GM18519 (cell line): ENCODE data around the gene NCOA5.
"Not testable (repeated sequence)": the region's sequence is repeated elsewhere in the genome, so short reads cannot be mapped to it uniquely, and the experiment has no call there.

ENCODE experiments used
- ATAC-seq: cut with Tn5 transposase; IDR thresholded peaks from one replicate; pipeline ENCODE4 v1.9.1; 2021; ENCODE audit warnings: mild to moderate bottlenecking, moderate library complexity; ENCODE audit not compliant: unreplicated experiment, low FRiP score

The NCOA5 gene

DNA sequence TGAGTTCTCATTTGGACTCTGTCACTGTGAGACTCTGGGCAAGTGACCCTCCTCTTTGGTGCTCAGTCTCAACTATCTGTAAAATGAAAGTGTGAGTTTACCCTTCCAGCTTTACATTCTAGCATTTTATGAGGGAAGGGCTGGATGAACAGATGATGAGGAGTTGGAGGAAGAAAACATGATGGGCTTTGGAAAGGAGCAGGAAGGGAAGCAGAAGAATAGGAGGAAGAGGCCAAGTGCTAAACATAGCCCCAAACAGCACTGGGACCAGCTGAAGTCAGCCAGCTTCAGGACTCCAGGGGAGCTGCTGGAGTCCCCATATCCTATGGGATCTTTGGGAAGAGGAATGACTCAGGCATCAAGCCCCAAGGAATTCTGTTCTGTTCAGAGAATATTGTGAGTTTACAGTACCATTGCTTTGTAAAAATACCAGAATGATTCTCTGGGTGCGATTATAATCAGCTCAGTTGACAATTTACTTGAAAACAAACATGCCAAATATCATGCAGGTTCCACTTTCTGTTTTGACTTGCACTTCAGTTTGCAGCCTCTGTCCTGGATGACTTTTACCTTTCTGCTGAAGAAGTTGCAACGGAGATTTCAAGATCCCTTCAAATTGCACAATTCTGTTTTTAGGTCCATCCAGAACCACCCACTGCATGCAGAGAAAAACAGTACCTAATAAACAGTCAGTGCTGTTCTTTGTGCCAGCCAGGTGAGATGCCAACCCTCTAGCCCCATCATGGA lies 31.6 kb upstream of the NCOA5 start:
- no peak for ATAC-seq

DNA sequence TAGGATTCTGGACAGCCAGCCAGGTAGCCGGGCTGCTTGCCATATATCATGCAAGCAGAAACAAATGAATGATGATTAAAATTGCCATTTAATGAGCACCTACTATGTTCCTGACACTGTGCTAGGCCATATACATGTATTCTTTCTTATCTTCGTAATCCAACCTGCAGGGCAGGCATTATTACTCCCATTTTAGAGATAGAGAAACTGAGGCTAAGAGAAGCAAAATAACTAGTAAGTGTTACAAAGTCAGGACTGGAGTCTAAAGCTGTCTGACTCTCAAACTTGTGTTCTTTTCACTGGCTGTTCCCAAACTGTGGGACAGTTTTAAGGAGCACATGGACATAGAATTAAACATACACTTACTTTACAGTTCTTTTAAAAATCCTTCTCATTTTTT lies 30.4 kb upstream of the NCOA5 start:
- ATAC-seq, result no peak

DNA sequence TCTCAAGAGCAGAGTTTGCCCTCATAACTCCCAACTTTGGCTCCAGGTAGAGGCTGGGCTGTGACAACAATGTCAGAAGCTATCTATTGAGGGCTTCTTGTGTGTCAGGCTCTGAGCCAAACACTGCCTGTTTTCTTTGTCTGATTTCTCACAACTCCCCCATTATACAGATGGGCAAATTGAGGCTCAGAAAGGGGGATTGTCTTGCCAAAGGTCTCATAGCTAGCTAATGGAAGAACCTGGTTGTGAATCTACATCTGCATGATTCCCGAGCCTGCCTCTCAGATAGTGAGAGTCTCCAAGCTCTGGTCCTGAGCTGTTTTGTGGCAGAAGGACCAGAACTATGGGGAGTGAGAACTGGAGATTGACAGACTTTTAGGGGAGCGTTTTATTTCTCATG lies 29.8 kb upstream of the NCOA5 start:
- no peak for ATAC-seq

DNA sequence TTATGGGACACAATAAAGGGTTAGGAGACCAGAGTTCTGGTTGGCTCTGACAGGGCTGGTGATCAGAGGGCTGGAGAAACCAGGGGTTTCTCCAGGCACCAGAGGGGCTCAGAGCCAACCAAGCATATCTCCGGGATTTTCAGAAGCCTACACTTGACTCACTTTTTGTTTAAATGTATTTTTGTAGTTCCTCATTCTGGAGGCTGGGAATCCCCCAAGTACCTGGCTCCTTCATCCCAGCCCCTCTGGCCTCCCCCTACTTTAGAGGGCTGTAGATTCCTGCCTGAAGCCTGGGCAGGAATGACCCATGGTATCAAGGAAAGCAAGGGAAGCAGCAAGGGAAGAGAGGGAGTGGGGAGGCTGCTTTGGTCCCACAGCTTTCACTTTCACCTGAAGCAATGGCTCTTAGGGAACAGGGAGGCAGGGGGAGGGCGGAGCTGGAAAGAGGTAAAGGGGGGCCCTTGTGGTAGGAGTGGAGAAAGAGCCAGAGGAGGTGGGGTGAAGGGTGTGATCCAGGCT lies 29.3 kb upstream of the NCOA5 start:
- no peak for ATAC-seq

DNA sequence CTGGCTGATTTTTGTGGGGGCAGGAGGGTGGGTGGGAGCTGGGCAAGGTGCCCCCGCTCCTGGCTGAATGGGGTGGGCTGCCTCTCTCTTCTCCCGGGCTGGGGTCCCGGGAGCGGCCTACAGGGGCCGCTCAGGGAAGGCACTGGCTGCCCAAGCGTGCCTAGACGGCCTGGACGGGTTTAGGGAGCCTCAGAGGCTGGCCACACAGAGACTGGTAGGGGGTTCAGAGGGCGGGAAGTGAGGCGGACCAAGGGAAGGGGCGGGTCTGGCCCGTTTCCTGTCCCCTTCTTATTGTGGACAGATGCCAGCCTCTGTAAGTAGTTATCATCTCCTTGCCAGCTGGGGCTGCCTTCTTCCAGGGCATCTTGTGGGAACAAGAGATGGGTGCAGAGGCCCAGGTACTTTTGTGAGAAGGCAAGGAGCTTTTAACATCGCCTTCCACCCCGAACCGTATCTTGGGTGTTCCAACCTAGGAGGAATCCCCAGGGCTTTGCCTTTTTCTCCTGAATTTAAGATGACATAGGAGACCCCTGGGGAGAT lies 28.8 kb upstream of the NCOA5 start:
- ATAC-seq, result no peak

DNA sequence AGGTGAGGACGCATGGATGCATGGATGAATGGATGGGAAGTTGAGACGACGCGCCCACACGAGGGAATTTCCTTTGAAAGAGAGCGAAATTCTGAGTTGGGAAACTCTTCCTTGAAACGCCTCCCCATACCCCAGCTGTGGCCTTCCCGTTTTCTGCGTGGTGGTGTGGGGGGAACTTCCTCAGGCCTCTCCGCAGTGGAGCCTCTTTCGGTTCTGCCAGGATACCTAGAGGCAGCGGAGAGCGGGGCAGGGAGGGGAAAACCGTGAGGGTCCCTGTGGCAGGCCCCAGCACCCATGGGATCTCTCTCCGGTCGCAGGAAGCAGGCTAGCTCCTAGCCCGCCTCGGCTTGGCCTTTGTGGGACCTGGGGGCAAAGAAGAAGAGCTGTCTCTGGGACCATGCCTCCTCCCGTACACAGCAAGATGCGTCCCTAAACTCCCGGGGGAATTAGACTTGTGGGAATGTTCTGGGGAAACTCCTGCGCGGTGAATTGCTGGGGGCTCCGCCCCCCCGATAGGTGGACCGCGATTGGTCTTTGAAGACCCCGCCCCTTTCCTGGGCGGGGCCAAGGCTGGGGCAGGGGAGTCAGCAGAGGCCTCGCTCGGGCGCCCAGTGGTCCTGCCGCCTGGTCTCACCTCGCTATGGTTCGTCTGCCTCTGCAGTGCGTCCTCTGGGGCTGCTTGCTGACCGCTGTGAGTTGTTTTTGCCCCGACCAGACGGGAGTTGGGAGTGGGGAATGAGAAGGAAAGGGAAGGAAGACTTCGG lies 28.1 kb upstream of the NCOA5 start, which contains the start of gene CD40:
TSS of gene CD40 (plus strand) at position 611 of the 764 bp plus-strand sequence. CDS start at position 641, 30 bp downstream.
- no peak for ATAC-seq

DNA sequence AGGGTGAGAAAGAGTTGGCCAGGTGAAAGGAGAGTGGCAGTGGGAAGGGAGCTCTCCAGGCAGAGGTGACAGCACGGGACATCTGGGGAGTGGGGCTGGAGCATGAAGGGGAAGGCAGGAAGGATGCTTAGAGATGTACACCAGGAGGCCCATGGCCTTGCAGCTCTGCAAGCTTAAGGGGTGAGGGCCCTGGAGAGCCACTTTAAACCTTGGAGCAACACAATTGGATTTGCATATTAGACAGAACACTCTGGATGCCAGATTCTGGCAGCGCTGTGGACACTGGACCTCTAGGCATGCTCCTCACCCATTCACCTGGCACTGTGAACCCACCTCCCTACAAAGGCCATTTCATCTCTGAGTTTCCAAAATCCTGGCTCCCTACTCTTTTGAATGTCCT lies 24.7 kb upstream of the NCOA5 start:
- no peak for ATAC-seq

DNA sequence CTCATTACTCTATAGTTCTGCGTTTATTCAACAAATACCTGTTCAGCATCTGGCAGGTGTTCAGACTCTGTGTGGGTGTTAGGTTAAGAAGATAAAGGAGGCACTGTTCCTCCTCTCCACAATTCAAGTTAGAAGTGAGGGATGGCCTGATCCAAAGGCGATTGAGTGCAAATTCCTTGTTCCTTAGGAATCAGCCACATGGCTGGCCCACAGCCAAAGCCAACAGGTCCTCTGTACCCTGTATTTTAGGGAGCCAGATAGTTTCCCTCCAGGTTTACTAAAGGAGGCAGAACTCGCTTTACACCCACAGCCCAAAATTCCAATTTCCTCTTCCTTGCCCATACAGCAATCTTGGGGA lies 23.3 kb upstream of the NCOA5 start:
- no peak for ATAC-seq

DNA sequence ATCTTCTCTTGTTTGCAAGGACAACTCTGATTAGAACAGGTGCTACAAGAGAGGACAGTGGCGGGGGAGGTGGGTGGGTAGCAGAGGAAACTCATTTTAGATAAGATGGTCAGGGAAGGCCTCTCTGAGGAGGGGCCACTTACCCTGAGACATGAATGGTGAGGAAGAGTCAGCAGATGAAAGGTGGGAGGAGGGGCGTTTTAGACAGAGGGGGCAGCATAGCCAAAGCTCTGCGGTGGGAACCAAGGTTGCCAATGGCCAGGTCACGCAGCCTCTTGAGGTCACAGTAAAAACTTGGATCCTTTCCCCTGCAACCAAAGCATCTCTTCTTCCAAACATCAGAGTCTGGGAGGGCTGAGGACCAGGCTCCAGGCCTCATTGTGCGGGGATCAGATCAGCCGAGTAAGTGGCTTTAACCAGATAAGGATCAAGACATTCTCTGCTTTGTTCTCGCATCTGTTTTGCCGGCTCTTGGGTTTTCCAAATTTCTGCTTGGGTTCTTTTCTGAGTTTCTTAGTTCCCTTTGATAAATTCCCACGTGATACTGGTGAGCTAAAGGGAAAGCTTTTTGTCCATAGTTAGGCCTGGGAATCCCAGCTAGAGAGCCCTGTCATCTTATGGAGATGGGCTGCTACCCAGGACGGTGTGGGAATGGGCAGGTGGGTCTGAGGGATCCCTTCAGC lies 22.8 kb upstream of the NCOA5 start:
- no peak for ATAC-seq

DNA sequence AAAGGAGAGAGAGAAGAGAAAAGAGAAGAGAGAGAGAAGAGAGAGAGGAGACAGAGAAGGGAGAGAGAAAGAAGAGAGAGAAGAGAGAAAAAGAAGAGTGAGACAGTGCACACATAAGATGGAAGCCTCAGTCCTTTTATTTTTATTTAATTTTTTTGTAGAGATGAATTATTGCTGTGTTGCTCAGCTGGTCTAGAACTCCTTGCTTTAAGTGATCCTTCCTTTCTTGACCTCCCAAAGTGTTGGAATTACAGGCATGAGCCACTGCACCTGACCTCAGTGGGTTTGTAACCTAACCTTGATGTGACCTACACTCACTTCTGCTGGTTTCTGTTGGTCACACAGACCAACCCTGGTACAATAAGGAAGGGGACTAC lies 22.1 kb upstream of the NCOA5 start:
- no peak for ATAC-seq

DNA sequence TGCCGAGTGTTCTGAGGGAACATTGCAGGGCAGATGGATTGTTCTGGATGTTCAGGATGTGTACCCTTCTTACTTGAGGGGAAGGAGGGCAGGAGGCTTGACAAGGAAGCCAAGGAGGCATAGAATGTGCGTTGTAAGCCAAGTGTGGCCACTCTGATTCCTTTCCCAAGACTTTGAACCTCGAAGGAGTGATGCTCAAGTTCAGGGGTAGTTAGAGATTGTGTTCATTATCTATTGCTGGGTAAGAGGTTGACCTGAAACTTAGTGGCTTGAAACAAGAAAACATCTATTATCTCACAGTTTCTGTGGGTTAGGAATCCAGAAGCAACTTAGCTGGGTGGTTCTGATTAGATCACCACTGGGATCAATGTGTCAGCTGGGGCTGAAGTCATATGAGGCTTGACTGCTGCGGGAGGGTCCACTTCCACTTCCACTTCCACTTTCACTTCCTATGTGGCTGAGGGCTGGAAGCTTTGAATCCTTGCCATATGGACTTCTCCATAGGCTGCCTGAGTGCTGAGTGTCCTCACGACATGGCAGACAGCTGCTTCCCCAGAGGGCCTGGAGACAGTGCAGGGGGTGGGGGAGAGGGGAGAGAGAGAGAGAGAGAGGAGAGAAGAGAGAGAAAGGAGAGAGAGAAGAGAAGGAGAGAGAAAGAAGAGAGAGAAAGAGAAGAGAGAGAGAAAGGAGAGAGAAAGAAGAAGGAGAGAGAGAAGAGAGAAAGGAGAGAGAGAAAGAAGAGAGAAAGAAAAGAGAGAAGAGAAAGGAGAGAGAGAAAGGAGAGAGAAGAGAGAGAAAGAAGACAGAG lies 21.5 kb upstream of the NCOA5 start:
- peak; percentile 46 for ATAC-seq

DNA sequence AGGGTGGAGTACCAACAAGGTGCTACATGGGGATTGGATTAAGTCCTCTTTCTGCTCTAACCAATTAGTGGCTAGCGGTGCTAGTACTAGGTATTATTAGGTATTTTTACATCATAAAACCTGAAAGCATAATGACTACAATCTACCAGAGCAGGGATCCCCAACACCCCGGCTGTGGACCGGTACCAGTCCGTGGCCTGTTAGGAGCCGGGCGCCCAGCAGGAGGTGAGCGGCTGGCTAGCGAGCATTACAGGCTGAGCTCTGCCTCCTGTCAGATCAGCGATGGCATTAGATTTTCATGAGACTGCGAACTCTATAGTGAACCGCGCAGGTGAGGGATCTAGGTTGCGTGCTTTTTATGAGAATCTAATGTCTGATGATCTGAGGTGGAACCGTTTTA lies 19.2 kb upstream of the NCOA5 start:
- ATAC-seq, result no peak

DNA sequence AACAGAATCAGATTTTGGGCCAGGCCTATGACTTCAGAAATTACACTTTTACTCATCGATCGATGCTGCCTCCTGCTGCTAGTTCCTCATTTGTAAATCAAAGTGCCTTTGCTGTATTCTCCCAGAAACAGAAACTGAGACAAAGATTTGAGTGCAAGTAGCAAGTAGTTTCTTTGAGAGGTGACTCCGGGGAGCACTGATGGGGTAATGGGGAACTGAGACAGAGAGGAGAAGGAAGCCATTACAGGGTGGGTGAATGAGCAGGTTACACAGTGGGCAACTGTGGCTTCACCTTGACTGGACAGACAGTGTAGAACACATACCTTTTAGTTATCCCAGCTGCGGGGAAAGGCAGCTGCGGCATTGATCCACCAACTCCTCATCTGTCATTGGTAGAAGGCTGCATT lies 18.7 kb upstream of the NCOA5 start:
- peak; percentile 58 for ATAC-seq

DNA sequence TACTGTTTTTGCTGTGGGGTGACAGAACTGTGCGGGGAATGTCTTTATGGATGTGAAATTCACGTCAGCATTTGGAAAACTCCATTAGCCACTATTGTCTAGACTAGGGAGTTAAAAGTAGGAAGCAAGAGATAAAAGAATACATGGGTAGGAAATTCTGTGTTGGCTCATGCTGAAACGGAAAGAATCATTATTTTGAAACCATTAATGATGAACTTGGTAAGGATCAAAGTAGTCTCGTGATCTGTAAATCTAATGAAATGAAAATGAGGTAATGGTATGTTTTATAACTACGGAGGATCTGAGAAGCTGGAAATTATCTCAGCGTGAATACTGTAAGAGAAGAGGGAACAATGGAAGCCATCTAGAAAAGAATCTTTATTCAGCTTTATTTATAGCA lies 17.3 kb upstream of the NCOA5 start:
- no peak for ATAC-seq

DNA sequence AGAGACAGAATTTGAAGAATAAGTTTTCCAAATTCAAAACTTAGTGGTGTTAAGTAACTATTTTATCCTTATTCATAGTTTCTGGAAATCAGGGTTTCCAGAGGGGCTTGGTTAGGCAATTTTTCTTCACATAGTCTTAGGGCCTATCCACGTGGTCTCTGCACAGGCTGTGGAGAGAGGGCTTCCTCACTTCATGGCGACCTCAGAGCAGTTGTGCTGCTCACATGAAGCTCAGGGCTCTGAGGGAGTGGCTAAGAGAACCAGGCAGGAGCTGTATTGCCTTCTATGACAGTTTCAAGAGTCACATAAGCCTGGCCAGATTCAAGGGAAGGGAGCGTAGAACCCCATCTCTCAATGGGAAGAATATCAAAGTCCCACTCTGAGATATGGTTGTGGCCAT lies 14.5 kb upstream of the NCOA5 start:
- ATAC-seq, result no peak

DNA sequence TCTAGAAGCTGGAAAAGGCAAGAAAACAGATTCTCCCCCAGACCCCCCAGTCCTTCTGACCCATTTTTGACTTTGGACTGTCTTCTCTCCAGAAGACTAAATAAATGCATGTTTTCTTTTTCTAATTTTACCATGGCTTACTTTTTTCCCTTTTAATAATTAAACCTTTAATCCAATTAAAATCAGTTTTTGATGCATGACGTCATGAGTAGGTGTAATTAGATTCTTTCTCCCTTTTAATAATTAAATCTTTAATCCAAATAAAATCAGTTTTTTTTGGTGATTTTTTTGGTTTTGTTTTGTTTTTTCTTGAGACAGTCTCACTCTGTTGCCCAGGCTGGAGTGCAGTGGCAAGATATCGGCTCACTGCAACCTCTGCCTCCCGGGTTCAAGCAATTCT lies 13.2 kb upstream of the NCOA5 start:
- ATAC-seq, result no peak

DNA sequence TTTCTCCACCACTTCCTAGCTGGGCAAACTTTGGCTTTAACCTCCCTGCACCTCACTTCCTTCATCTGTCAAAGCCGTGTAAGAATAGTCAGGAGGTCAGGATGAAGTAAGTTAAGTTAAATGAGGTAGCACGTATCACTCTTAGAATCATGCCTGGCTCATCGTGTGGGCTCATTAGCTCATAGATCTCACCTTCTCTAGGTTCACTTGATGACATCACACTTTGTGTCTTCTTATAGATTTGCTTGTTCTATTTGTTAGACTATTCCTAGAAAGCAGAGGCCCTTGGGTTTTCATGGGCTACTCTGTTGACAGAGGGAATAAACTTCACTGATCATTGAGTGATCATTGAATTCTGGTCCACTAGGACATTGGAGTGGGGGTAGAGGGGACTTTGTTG lies 12.2 kb upstream of the NCOA5 start:
- ATAC-seq, result no peak

DNA sequence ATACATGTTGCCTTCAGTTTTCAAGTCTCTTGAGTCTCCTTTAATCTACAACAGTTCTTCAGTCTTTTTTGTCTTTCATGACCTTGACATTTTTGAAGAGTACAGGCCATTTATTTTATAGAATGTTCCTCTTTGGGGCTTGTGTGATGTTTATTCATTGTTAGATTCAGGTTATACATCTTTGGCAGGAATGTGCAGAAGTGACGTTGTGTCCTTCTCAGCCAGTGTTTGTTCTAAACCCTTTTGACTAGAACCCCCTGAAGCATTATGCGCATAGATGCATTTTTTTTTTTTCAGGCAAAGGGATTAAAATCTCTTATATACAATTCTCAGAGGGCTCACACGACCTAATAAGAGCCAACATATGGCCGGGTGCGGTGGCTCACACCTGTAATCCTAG lies 11.2 kb upstream of the NCOA5 start:
- ATAC-seq, result no peak

DNA sequence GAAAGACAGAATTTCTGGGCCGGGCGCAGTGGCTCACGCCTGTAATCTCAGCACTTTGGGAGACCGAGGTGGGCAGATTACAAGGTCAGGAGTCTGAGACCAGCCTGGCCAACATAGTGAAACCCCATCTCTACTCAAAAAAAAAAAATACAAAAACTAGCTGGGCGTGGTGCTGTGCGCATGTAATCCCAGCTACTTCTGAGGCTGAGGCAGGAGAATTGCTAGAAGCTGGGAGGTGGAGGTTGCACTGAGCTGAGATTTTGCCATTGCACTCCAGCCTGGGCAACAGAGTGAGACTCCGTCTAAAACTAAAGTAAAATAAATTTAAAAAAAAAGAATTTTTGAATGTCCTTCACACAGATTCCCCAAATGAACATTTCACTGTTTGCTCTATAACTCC lies 10.7 kb upstream of the NCOA5 start:
- ATAC-seq, result not testable (repeated sequence)
